ENCODE data around the gene KMT2D. TPM values are rescaled to one million over a fixed set of nuclear protein-coding genes. Genes with fewer than 3 reads are reported as not detected.
A peak's percentile ranks its signal among the peaks of the same experiment; 100 is the strongest.

The KMT2D gene
- total and polyA plus RNA-seq, 8 donors, result 52.7 to 110 (median 70.3) TPM

GRCh38 chr12:49027846-49028555, 32.6 kb downstream of the KMT2D start:
- intact Hi-C loops (cut with DNase I), result no loop called here
- Histone ChIP-seq H3K36me3 (peaks cover 5 to 100% of the 10 kb centered on the region in 2 donors), H3K9me3 (no peaks in the 10 kb centered on the region), H3K4me1 (no peaks in the 10 kb centered on the region), H3K4me3 (no peak overlapping the region), H3K27me3 (no peaks in the 10 kb centered on the region), H3K27ac (no peak overlapping the region)
- TF ChIP-seq CTCF (IDR thresholded peaks at IDR 0.05), result no peak
- no peak for DNase-seq
- ATAC-seq, result no peak

- intact Hi-C loops (cut with DNase I), result no loop called here
- ATAC-seq, result no peak
- H3K4me1 ChIP-seq, result no peaks in the 10 kb centered on the region
- H3K4me3 ChIP-seq, result no peak overlapping the region
- H3K36me3 ChIP-seq, result peaks cover 5 to 100% of the 10 kb centered on the region in 2 donors
- H3K27me3 ChIP-seq, result no peaks in the 10 kb centered on the region
- no peak for TF ChIP-seq CTCF (IDR thresholded peaks at IDR 0.05)
- H3K27ac ChIP-seq, result no peak overlapping the region
- no peaks in the 10 kb centered on the region for H3K9me3 ChIP-seq
- DNase-seq, result peak in 1 of 4 donors; percentile 65
These were observed 33.7 kb downstream of the KMT2D start for GRCh38 chr12:49026678-49027480.

GRCh38 chr12:49026101-49026500, 34.5 kb downstream of the KMT2D start:
- Histone ChIP-seq H3K4me1 (no peaks in the 10 kb centered on the region), H3K9me3 (no peaks in the 10 kb centered on the region), H3K27me3 (no peaks in the 10 kb centered on the region), H3K27ac (no peak overlapping the region), H3K4me3 (no peak overlapping the region), H3K36me3 (peaks cover 5 to 100% of the 10 kb centered on the region in 2 donors)
- intact Hi-C loops (cut with DNase I), result no loop called here
- no peak for DNase-seq
- ATAC-seq, result no peak
- no peak for TF ChIP-seq CTCF (IDR thresholded peaks at IDR 0.05)

DNA sequence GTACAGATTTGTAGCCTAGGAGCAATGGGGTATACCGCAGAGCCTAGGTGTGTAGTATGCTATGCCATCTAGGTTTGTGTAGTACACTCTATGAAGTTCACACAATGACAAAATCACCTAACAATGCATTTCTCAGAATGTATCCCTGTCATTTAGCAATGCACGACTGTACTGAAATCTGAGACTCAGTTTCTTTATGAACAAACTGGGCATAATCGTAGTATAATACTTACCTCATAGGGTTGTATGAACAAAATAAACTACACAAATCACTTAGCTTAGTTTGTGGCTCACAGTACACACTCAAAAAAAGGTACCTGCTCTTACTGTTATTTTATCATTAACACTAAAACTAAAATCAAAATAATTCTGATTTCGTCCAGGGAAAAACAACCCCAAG, 35.1 kb downstream of the KMT2D start:
- ATAC-seq, result no peak
- Histone ChIP-seq H3K4me1 (no peaks in the 10 kb centered on the region), H3K36me3 (peaks cover 5 to 100% of the 10 kb centered on the region in 2 donors), H3K27ac (no peak overlapping the region), H3K4me3 (no peak overlapping the region), H3K27me3 (no peaks in the 10 kb centered on the region), H3K9me3 (no peaks in the 10 kb centered on the region)
- DNase-seq, result no peak
- no peak for TF ChIP-seq CTCF (IDR thresholded peaks at IDR 0.05)
- intact Hi-C loops (cut with DNase I), result no loop called here

GRCh38 chr12:49024543-49024942, 36.1 kb downstream of the KMT2D start:
- no peak overlapping the region for H3K4me3 ChIP-seq
- no peaks in the 10 kb centered on the region for H3K9me3 ChIP-seq
- intact Hi-C loops (cut with DNase I), result no loop called here
- H3K27ac ChIP-seq, result no peak overlapping the region
- ATAC-seq (no peak), DNase-seq (no peak)
- no peaks in the 10 kb centered on the region for H3K27me3 ChIP-seq
- peaks cover 0 to 8% of the 10 kb centered on the region in 2 donors for H3K4me1 ChIP-seq
- no peak for TF ChIP-seq CTCF (IDR thresholded peaks at IDR 0.05)
- H3K36me3 ChIP-seq, result peaks cover 5 to 91% of the 10 kb centered on the region in 2 donors
